ENCODE results near the gene PROCA1. TPM values are rescaled to one million over a fixed set of nuclear protein-coding genes. Genes with fewer than 3 reads are reported as not detected.

The PROCA1 gene
- total and polyA plus RNA-seq, 9 of the 15 experiments (the other 6 are each of a cell fraction or from before 2014, with no cell fraction given), result 0.78 to 16.2 (median 5.6) TPM

GRCh38 chr17:28712032-28712704, 480 bp upstream of the PROCA1 start (continued):
- TF ChIP-seq CREB5 (CRISPR knock-in tag; IDR thresholded peaks at IDR 0.05) (no peak), NR4A1 (CRISPR knock-in tag; IDR thresholded peaks at IDR 0.05) (no peak), NR4A1 (tag; IDR thresholded peaks at IDR 0.05) (no peak), PYGO2 (tag; IDR thresholded peaks at IDR 0.05) (no peak), SFPQ (IDR thresholded peaks at IDR 0.05; ENCODE audit: low read depth, low read length) (no peak), NCOA4 (IDR thresholded peaks at IDR 0.05; ENCODE audit: partially characterized antibody) (no peak), RBM34 (IDR thresholded peaks at IDR 0.05; ENCODE audit: borderline replicate concordance, insufficient read depth, low read length) (no peak), PHF21A (IDR thresholded peaks at IDR 0.05; ENCODE audit: borderline replicate concordance, low read depth) (no peak)
- TF ChIP-seq, protein P1, sequence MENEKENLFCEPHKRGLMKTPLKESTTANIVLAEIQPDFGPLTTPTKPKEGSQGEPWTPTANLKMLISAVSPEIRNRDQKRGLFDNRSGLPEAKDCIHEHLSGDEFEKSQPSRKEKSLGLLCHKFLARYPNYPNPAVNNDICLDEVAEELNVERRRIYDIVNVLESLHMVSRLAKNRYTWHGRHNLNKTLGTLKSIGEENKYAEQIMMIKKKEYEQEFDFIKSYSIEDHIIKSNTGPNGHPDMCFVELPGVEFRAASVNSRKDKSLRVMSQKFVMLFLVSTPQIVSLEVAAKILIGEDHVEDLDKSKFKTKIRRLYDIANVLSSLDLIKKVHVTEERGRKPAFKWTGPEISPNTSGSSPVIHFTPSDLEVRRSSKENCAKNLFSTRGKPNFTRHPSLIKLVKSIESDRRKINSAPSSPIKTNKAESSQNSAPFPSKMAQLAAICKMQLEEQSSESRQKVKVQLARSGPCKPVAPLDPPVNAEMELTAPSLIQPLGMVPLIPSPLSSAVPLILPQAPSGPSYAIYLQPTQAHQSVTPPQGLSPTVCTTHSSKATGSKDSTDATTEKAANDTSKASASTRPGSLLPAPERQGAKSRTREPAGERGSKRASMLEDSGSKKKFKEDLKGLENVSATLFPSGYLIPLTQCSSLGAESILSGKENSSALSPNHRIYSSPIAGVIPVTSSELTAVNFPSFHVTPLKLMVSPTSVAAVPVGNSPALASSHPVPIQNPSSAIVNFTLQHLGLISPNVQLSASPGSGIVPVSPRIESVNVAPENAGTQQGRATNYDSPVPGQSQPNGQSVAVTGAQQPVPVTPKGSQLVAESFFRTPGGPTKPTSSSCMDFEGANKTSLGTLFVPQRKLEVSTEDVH (IDR thresholded peaks at IDR 0.05; ENCODE audit: low read depth, partially characterized antibody), result no peak
- TF ChIP-seq, protein P2, sequence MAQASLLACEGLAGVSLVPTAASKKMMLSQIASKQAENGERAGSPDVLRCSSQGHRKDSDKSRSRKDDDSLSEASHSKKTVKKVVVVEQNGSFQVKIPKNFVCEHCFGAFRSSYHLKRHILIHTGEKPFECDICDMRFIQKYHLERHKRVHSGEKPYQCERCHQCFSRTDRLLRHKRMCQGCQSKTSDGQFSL (CRISPR knock-in tag; IDR thresholded peaks at IDR 0.05), result no peak
- TF ChIP-seq, protein P2 (tag; IDR thresholded peaks at IDR 0.05), result no peak
- TF ChIP-seq, protein P3, sequence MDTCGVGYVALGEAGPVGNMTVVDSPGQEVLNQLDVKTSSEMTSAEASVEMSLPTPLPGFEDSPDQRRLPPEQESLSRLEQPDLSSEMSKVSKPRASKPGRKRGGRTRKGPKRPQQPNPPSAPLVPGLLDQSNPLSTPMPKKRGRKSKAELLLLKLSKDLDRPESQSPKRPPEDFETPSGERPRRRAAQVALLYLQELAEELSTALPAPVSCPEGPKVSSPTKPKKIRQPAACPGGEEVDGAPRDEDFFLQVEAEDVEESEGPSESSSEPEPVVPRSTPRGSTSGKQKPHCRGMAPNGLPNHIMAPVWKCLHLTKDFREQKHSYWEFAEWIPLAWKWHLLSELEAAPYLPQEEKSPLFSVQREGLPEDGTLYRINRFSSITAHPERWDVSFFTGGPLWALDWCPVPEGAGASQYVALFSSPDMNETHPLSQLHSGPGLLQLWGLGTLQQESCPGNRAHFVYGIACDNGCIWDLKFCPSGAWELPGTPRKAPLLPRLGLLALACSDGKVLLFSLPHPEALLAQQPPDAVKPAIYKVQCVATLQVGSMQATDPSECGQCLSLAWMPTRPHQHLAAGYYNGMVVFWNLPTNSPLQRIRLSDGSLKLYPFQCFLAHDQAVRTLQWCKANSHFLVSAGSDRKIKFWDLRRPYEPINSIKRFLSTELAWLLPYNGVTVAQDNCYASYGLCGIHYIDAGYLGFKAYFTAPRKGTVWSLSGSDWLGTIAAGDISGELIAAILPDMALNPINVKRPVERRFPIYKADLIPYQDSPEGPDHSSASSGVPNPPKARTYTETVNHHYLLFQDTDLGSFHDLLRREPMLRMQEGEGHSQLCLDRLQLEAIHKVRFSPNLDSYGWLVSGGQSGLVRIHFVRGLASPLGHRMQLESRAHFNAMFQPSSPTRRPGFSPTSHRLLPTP (IDR thresholded peaks at IDR 0.05; ENCODE audit: borderline replicate concordance, extremely low read depth, insufficient read length), result no peak
- TF ChIP-seq, protein P4, sequence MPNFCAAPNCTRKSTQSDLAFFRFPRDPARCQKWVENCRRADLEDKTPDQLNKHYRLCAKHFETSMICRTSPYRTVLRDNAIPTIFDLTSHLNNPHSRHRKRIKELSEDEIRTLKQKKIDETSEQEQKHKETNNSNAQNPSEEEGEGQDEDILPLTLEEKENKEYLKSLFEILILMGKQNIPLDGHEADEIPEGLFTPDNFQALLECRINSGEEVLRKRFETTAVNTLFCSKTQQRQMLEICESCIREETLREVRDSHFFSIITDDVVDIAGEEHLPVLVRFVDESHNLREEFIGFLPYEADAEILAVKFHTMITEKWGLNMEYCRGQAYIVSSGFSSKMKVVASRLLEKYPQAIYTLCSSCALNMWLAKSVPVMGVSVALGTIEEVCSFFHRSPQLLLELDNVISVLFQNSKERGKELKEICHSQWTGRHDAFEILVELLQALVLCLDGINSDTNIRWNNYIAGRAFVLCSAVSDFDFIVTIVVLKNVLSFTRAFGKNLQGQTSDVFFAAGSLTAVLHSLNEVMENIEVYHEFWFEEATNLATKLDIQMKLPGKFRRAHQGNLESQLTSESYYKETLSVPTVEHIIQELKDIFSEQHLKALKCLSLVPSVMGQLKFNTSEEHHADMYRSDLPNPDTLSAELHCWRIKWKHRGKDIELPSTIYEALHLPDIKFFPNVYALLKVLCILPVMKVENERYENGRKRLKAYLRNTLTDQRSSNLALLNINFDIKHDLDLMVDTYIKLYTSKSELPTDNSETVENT (CRISPR knock-in tag; IDR thresholded peaks at IDR 0.05), result peak; percentile 22; the same call in 1 of the 2 replicates
